Effector memory CD8-positive, alpha-beta T cell (primary cell): ENCODE data around the gene LRBA.
"Not testable (repeated sequence)": the region's sequence is repeated elsewhere in the genome, so short reads cannot be mapped to it uniquely, and the experiment has no call there.

Experiments
- ATAC-seq: fragments of 150-1000 bp; cut with Tn5 transposase; replicated peaks from 2 replicates; pipeline ENCODE4 v1.10.0; 2021; ENCODE audit warnings: mild to moderate bottlenecking, moderate library complexity
- DNase-seq, 3 experiments: peaks; one replicate each; pipeline ENCODE4 v3.0.0; 2021
- H3K27ac Mint-ChIP-seq, 2 donors: one replicate each; pipeline ENCODE4 v1.8.0; 2022; ENCODE audit warnings: mild to moderate bottlenecking in 2 of 2, mixed read lengths in 2 of 2, moderate library complexity in 2 of 2
- H3K27me3 Mint-ChIP-seq, 2 donors: one replicate each; pipeline ENCODE4 v1.8.0; 2022; ENCODE audit warnings: mixed read lengths in 2 of 2
- H3K36me3 Mint-ChIP-seq: one replicate; pipeline ENCODE4 v1.8.0; 2022; ENCODE audit warnings: mild to moderate bottlenecking, moderate library complexity, mixed read lengths; ENCODE audit not compliant: insufficient read depth
- H3K4me1 Mint-ChIP-seq, 2 donors: one replicate each; pipeline ENCODE4 v1.8.0; 2022; ENCODE audit warnings: low read depth in 2 of 2, mixed read lengths in 2 of 2
- H3K4me3 Mint-ChIP-seq, 2 donors: one replicate each; pipeline ENCODE4 v1.8.0; 2022; ENCODE audit warnings: mild to moderate bottlenecking in 2 of 2, mixed read lengths in 2 of 2, moderate library complexity in 2 of 2
- H3K9me3 Mint-ChIP-seq, 2 donors: one replicate each; pipeline ENCODE4 v1.8.0; 2022; ENCODE audit warnings: mixed read lengths in 2 of 2

LRBA gene

GRCh38 chr4:150957981-150958380, 57.1 kb downstream of the LRBA start:
- not testable (repeated sequence) for H3K9me3 Mint-ChIP-seq, H3K27ac Mint-ChIP-seq, H3K27me3 Mint-ChIP-seq, DNase-seq, ATAC-seq, H3K36me3 Mint-ChIP-seq, H3K4me3 Mint-ChIP-seq
- H3K4me1 Mint-ChIP-seq: peaks cover 3 to 26% of the 10 kb centered on the region in 2 donors

- H3K36me3 Mint-ChIP-seq, H3K27ac Mint-ChIP-seq, ATAC-seq, H3K27me3 Mint-ChIP-seq, H3K9me3 Mint-ChIP-seq, H3K4me3 Mint-ChIP-seq, DNase-seq: not testable (repeated sequence)
- H3K4me1 Mint-ChIP-seq: peaks cover 11 to 31% of the 10 kb centered on the region in 2 donors
Observed at GRCh38 chr4:150957095-150957494, 58.0 kb downstream of the LRBA start.

GRCh38 chr4:150953916-150954315, 61.2 kb downstream of the LRBA start:
- H3K4me1 Mint-ChIP-seq: peaks cover 27 to 30% of the 10 kb centered on the region in 2 donors
- not testable (repeated sequence) for ATAC-seq, H3K36me3 Mint-ChIP-seq, H3K27ac Mint-ChIP-seq, H3K9me3 Mint-ChIP-seq, H3K4me3 Mint-ChIP-seq, H3K27me3 Mint-ChIP-seq, DNase-seq

- ATAC-seq (no peak), DNase-seq (no peak)
- Mint-ChIP-seq H3K4me1 (peaks cover 31 to 37% of the 10 kb centered on the region in 2 donors), H3K27me3 (no peaks in the 10 kb centered on the region), H3K4me3 (no peak overlapping the region), H3K9me3 (no peaks in the 10 kb centered on the region), H3K36me3 (no peaks in the 10 kb centered on the region), H3K27ac (peak overlapping the region; percentile 8 to 23)
Observed at GRCh38 chr4:150952167-150952845, 62.8 kb downstream of the LRBA start.

- H3K4me3 Mint-ChIP-seq: no peak overlapping the region
- H3K27ac Mint-ChIP-seq: peak overlapping the region in 1 of 2 donors; percentile 11
- no peak for DNase-seq
- H3K27me3 Mint-ChIP-seq: no peaks in the 10 kb centered on the region
- no peak for ATAC-seq
- H3K36me3 Mint-ChIP-seq: no peaks in the 10 kb centered on the region
- H3K4me1 Mint-ChIP-seq: peaks cover 27 to 47% of the 10 kb centered on the region in 2 donors
- no peaks in the 10 kb centered on the region for H3K9me3 Mint-ChIP-seq
Observed at GRCh38 chr4:150950657-150951288, 64.3 kb downstream of the LRBA start.

- Mint-ChIP-seq H3K4me1 (peaks cover 25 to 47% of the 10 kb centered on the region in 2 donors), H3K27me3 (no peaks in the 10 kb centered on the region), H3K27ac (no peak overlapping the region), H3K36me3 (no peaks in the 10 kb centered on the region), H3K9me3 (no peaks in the 10 kb centered on the region), H3K4me3 (no peak overlapping the region)
- DNase-seq (no peak), ATAC-seq (no peak)
Observed at GRCh38 chr4:150949943-150950342, 65.1 kb downstream of the LRBA start.

GRCh38 chr4:150949342-150949741, 65.7 kb downstream of the LRBA start:
- Mint-ChIP-seq H3K36me3 (no peaks in the 10 kb centered on the region), H3K4me3 (no peak overlapping the region), H3K27ac (no peak overlapping the region), H3K9me3 (no peaks in the 10 kb centered on the region), H3K27me3 (no peaks in the 10 kb centered on the region), H3K4me1 (peaks cover 24 to 53% of the 10 kb centered on the region in 2 donors)
- DNase-seq (no peak), ATAC-seq (no peak)

GRCh38 chr4:150948710-150949109, 66.4 kb downstream of the LRBA start:
- no peak overlapping the region for H3K27ac Mint-ChIP-seq

GRCh38 chr4:150948074-150948473, 67.0 kb downstream of the LRBA start:
- H3K27ac Mint-ChIP-seq: no peak overlapping the region
- H3K36me3 Mint-ChIP-seq: no peaks in the 10 kb centered on the region
- ATAC-seq (no peak), DNase-seq (no peak)
- no peaks in the 10 kb centered on the region for H3K9me3 Mint-ChIP-seq
- H3K4me3 Mint-ChIP-seq: no peak overlapping the region
- peaks cover 28 to 59% of the 10 kb centered on the region in 2 donors for H3K4me1 Mint-ChIP-seq
- no peaks in the 10 kb centered on the region for H3K27me3 Mint-ChIP-seq

More at GRCh38 chr4:150948710-150949109, 66.4 kb downstream of the LRBA start:
- no peaks in the 10 kb centered on the region for H3K9me3 Mint-ChIP-seq
- H3K4me1 Mint-ChIP-seq: peaks cover 26 to 57% of the 10 kb centered on the region in 2 donors
- ATAC-seq (no peak), DNase-seq (no peak)
- no peaks in the 10 kb centered on the region for H3K27me3 Mint-ChIP-seq
- no peak overlapping the region for H3K4me3 Mint-ChIP-seq
- H3K36me3 Mint-ChIP-seq: no peaks in the 10 kb centered on the region

GRCh38 chr4:150944660-150945059, 70.4 kb downstream of the LRBA start:
- Mint-ChIP-seq H3K4me3 (no peak overlapping the region), H3K27ac (no peak overlapping the region), H3K36me3 (no peaks in the 10 kb centered on the region), H3K27me3 (no peaks in the 10 kb centered on the region), H3K4me1 (peaks cover 26 to 55% of the 10 kb centered on the region in 2 donors), H3K9me3 (no peaks in the 10 kb centered on the region)
- no peak for DNase-seq
- no peak for ATAC-seq

- H3K27me3 Mint-ChIP-seq: no peaks in the 10 kb centered on the region
- no peak overlapping the region for H3K4me3 Mint-ChIP-seq
- peaks cover 34 to 56% of the 10 kb centered on the region in 2 donors for H3K4me1 Mint-ChIP-seq
- ATAC-seq: no peak
- no peak for DNase-seq
- peak overlapping the region in 1 of 2 donors; percentile 41 for H3K27ac Mint-ChIP-seq
- H3K36me3 Mint-ChIP-seq: no peaks in the 10 kb centered on the region
- H3K9me3 Mint-ChIP-seq: no peaks in the 10 kb centered on the region
Observed at GRCh38 chr4:150943818-150944217, 71.3 kb downstream of the LRBA start.

- no peak for ATAC-seq
Observed at GRCh38 chr4:150943126-150943525, 72.0 kb downstream of the LRBA start.

GRCh38 chr4:150942539-150942938, 72.5 kb downstream of the LRBA start:
- Mint-ChIP-seq H3K4me1 (peaks cover 32 to 55% of the 10 kb centered on the region in 2 donors), H3K36me3 (no peaks in the 10 kb centered on the region), H3K4me3 (no peak overlapping the region), H3K9me3 (no peaks in the 10 kb centered on the region), H3K27me3 (no peaks in the 10 kb centered on the region), H3K27ac (peak overlapping the region; percentile 23 to 24)
- no peak for ATAC-seq
- DNase-seq: no peak

More at GRCh38 chr4:150943126-150943525, 72.0 kb downstream of the LRBA start:
- Mint-ChIP-seq H3K36me3 (no peaks in the 10 kb centered on the region), H3K27me3 (no peaks in the 10 kb centered on the region), H3K9me3 (no peaks in the 10 kb centered on the region), H3K4me3 (no peak overlapping the region), H3K4me1 (peaks cover 37 to 60% of the 10 kb centered on the region in 2 donors), H3K27ac (no peak overlapping the region)
- DNase-seq: no peak

GRCh38 chr4:150940123-150940522, 75.0 kb downstream of the LRBA start:
- no peak for DNase-seq
- Mint-ChIP-seq H3K4me1 (peaks cover 30 to 48% of the 10 kb centered on the region in 2 donors), H3K36me3 (peaks cover 3% of the 10 kb centered on the region), H3K4me3 (no peak overlapping the region), H3K27me3 (no peaks in the 10 kb centered on the region), H3K27ac (no peak overlapping the region), H3K9me3 (no peaks in the 10 kb centered on the region)
- no peak for ATAC-seq
